GM20431 (cell line): ENCODE results near the gene ST13.
"Not testable (repeated sequence)": the region's sequence is repeated elsewhere in the genome, so short reads cannot be mapped to it uniquely, and the experiment has no call there.

Experiments used
- in situ Hi-C: fragments of 300-500 bp; cut with MseI, MboI; formaldehyde crosslinking; loops from one replicate; pipeline ENCODE4 v1.15.0; 2020; ENCODE audit warnings: low sequenced_read_pairs; ENCODE audit not compliant: unreplicated experiment

ST13 gene

DNA sequence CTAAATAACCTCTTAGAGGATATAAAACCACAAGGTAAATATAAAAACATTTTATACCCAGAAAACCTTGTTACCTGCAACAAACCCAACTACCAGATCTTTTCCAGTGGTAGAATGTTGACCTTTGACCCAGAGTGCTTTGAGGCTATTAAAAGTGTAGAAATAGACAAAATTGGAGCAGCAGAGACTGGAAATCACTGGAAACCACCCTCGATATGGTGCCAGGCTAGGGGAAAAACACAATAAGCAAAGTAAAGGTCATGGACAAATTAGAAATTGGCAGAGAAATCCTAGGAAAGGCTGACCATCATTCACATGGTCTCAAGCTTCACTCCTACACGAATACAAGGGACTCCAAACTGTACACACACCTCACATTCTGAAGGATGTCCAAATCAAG is 64.0 kb downstream of the ST13 start:
- in situ Hi-C loops = no loop called here

DNA sequence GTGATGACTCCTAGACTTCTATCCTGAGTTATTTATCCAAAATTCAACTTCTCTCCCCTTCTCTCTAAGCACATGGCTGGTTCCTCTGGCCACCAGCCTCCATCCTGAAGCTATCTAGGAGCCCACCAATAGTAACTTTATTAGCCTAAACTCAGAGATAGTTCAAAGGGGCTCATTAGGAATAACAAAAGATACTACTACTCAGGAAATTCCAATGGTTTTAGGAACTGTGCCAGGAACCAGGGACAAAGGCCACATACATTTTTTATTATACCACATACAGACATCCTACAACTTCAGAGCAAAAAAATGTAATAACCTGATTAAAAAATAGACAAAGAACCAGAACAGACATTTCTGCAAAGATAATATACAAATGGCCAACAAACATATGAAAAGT is 65.2 kb downstream of the ST13 start:
- in situ Hi-C loops = no loop called here

DNA sequence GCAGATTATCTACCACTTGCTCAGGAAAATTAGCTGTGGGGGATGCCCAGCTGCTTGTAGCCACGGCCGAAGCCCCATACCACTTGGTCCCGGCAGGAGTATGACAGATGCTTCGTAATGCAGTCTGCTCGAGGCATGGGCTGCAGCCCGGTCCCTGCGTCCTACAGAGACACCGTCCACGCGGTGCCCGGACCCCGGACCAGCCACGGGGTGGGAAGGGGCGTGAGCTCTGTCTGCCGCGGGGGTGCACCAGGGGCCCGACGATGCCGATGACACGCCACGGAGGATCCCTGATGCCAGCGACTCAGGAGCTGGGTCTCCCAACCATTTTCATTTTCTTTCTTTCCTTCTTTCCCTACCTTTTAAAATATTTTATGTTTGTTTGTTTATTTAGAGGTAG is 67.3 kb downstream of the ST13 start:
- in situ Hi-C loops = no loop called here

DNA sequence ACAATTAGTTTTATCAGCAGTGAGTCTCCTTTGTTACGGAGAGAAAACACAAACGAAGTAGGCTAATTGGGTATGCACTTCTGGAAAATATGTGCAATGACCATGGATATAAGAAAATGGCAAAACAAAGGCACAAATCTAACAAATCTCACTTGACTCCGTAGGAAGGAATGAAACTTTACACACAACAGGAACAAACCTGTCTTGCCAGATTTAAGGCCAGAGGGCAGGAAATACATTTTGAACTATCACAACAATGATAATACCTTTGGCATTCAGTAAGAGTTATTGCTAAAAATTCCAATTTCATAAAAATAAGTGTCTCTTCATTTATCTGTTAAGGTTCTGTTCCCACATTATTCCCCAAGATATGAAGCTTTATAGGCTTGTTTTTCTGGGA is 73.9 kb downstream of the ST13 start:
- in situ Hi-C loops = no loop called here

DNA sequence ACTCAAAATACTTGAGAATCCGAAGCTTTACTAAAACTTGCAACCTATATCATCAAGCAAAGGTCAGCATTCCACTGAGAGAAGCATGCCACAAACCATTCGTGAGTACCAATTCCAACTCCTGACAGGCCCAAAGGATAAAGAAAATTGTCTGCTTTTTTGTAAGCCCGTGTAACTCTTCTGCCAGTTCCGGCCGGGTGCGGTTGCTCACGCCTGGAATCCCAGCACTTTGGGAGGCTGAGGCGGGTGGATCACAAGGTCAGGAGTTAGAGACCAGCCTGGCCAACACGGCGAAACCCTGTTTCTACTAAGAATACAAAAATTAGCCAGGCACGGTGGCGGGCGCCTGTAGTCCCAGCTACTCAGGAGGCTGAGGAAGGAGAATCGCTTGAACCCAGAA is 74.7 kb downstream of the ST13 start:
- in situ Hi-C loops = not testable (repeated sequence)
